Omental fat pad (tissue), 4 donors: ENCODE measurements around the gene STX18. TPM values are rescaled to one million over a fixed set of nuclear protein-coding genes. Genes with fewer than 3 reads are reported as not detected.

Source experiments
- ATAC-seq: fragments of 150-250 bp; one replicate; pipeline ENCODE4 v1.9.1; 2016; ENCODE audit warnings: mild to moderate bottlenecking, moderate library complexity; ENCODE audit not compliant: low FRiP score
- DNase-seq: peaks from one replicate; pipeline ENCODE4 v3.0.0-alpha.2; 2019; ENCODE audit warnings: low spot score
- CTCF ChIP-seq, 3 donors: fragments of 450-650 bp; IDR thresholded peaks; one replicate each; pipeline ENCODE4 v1.5.1; 2016 to 2017; ENCODE audit warnings: antibody characterized with exemption in 3 of 3, mild to moderate bottlenecking in 3 of 3, moderate library complexity in 2 of 3
- total RNA-seq, 4 donors: library from RNA; depleted of rRNA; stranded (reverse); fragments of >200 nt; gene quantifications; one replicate each; pipeline ENCODE4 v1.1.0, GENCODE V29; 2016

STX18 gene
- total RNA-seq, 4 donors from 2014 or later: 17.7 to 30.1 (median 23.0) TPM

DNA sequence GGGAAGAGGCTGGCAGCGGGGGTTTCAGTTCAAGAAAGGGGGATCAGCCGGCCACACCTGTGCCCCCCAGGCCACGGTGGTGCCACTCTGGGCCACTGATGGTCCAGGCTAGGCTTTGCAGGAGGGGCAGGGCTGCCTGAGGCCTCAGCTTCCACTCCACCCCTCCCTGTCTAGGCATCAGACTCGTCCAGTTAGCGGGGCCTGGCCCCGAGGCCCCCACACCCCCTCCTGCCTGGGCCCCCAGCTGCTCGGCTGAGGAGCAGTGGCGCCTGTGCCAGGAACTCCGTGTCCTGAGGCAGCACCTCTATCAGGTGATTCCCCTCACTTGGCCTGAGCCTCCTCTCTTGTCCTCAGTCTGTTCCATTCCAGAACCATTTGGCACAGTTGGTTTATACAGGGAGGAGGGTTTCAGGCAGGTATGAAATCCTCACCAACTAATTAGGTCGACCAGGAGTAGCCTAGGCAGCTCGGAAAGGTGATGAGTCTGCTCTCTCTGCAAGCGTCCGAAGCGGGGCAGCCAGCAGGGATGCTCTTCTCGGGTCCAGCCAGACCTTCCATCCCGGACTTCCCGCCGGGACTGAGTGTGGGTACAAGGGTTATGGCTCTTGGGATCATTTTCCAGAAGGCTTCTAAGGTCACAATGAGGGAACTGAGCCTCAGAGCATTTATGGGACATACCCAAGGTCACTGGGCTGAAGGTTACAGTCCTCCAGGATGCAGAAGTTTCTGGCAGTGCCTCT, 152.8 kb downstream of the STX18 start:
- no peak for ATAC-seq
- no peak for DNase-seq
- no peak for TF ChIP-seq CTCF (IDR thresholded peaks at IDR 0.05)

GRCh38 chr4:4388311-4388790, 153.5 kb downstream of the STX18 start:
- ATAC-seq (no peak), DNase-seq (no peak)
- no peak for TF ChIP-seq CTCF (IDR thresholded peaks at IDR 0.05)

DNA sequence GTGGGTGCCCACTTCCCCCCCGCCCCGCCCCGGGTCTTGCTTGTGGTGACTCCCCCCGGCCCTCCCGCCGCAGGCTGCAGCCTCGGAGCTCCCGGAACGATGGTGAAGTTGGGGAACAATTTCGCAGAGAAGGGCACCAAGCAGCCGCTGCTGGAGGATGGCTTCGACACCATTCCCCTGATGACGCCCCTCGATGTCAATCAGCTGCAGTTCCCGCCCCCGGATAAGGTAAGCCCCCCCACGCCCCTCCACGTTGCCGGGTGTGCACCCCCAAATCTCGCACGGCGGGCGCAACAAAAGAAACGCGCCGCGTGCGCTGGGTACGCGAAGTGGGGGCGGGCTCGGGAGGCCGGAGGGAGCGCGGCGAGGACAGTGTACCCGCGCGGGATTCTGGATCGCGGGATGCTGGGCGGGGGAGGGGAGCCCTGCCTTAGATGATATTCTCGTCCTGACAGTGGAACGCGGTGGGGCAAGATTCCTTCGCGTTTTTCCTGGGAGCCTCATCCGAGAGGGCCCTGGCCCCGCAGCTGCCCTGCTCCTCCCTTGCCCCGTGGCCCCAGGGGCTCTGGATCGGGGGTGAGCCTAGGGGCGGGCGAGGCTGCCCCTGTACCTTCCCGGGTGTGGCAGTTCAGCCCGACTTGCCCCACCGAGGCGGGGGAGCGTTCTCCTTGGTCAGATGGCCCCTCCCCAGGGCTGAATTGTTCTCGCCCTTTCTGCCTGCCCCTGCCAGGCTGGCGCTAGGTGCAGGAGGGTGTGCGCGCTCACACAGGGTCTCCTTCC, 154.1 kb downstream of the STX18 start:
- ATAC-seq (no peak), DNase-seq (no peak)
- TF ChIP-seq CTCF (IDR thresholded peaks at IDR 0.05): no peak

- no peak for DNase-seq
- peak; percentile 67 for ATAC-seq
- TF ChIP-seq CTCF (IDR thresholded peaks at IDR 0.05): no peak
These were observed 155.0 kb downstream of the STX18 start, which contains the start of gene NSG1 for GRCh38 chr4:4386736-4387392. TSS of gene NSG1 (plus strand) at chr4:4387102. CDS start at chr4:4387630, 528 bp downstream.

DNA sequence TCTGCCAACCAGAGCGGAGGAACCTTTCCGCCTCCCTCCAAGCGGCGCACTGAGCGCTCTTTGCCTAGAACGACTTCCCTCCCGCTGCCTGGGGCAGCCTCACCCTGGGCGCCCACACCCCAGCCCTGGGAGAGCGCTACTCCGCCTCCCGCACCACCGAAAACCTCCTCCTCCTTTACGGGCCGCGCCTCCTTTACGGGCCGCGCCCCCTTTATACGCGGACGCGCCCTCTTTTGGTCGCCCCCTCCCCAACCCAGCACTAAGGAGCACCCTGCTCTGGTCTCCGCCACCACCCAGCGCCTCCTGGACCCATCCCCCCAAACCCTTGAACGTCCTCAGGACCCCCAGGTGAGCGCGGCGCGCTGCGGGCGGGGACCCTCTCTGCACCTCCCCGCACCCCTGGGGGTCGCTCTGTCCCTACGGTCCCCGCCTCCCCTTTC, 155.5 kb downstream of the STX18 start:
- ATAC-seq (peak; percentile 72), DNase-seq (no peak)
- no peak for TF ChIP-seq CTCF (IDR thresholded peaks at IDR 0.05)

- no peak for TF ChIP-seq CTCF (IDR thresholded peaks at IDR 0.05)
- DNase-seq (no peak), ATAC-seq (no peak)
These were observed 156.0 kb downstream of the STX18 start for GRCh38 chr4:4385729-4386295.
